ENCODE results near the gene LCE4A. TPM values are rescaled to one million over a fixed set of nuclear protein-coding genes. Genes with fewer than 3 reads are reported as not detected.

LCE4A gene
- total RNA-seq, 4 donors from 2014 or later = not detected

DNA sequence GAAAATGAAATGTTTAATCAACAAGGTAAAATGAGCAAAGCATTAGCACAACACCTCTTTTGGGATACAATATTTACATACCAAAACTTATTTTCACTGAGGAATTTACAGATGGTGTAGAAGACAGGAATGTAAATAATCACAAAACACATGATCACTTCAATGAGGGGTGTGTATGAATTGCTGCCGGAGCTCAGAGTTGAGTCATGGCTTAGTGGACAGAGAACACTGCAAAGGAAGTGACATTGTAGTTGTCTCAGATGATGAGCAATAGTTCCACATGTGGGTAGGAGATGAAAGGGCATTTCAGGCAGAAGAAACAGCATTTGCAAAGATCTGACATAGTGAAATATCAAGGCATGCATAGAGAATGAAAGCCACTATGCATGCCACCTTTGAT lies 44.3 kb downstream of the LCE4A start:
- no peaks in the 10 kb centered on the region for H3K36me3 ChIP-seq
- ATAC-seq (no peak), DNase-seq (no peak)
- no peaks in the 10 kb centered on the region for H3K27me3 ChIP-seq
- TF ChIP-seq POLR2A (IDR thresholded peaks at IDR 0.05) = no peak
- no peak for TF ChIP-seq CTCF (IDR thresholded peaks at IDR 0.05 in 4 of 5, conservative IDR thresholded peaks at IDR 0.05 in 1 of 5)
- intact Hi-C loops (cut with DNase I; ENCODE audit: low total_unique reads) (no loop called here), in situ Hi-C loops (cut with MboI; ENCODE audit: low sequenced_read_pairs in 4 of 4) (no loop called here)
- no peak overlapping the region for H3K27ac ChIP-seq
- no peaks in the 10 kb centered on the region for H3K4me1 ChIP-seq
- no peaks in the 10 kb centered on the region for H3K9me3 ChIP-seq
- H3K4me3 ChIP-seq = no peak overlapping the region

DNA sequence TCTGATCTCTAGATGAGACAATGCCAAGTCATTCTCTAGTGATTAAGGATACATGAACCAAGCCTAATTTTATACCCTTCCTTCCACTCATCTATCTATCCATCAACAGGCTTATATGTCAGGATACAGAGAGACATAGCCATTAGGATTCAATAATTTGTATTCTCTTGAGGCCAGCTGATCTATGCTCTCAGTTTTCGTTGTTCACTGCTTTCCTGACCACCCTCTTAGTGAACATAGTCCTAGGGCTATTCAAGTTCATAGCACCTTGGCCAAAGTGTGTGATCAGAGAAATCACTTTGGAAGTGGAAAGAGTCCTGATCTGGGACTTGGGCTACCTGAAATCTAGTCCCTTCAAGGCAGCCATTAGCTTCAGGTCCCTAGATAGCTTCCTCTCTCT lies 45.6 kb downstream of the LCE4A start:
- Histone ChIP-seq H3K4me3 (no peak overlapping the region), H3K27ac (no peak overlapping the region), H3K36me3 (no peaks in the 10 kb centered on the region), H3K27me3 (no peaks in the 10 kb centered on the region), H3K4me1 (no peaks in the 10 kb centered on the region), H3K9me3 (no peaks in the 10 kb centered on the region)
- intact Hi-C loops (cut with DNase I; ENCODE audit: low total_unique reads) = no loop called here
- DNase-seq (no peak), ATAC-seq (no peak)
- no peak for TF ChIP-seq CTCF (IDR thresholded peaks at IDR 0.05 in 4 of 5, conservative IDR thresholded peaks at IDR 0.05 in 1 of 5)
- TF ChIP-seq POLR2A (IDR thresholded peaks at IDR 0.05) = no peak
- in situ Hi-C loops (cut with MboI; ENCODE audit: low sequenced_read_pairs in 4 of 4) = no loop called here

DNA sequence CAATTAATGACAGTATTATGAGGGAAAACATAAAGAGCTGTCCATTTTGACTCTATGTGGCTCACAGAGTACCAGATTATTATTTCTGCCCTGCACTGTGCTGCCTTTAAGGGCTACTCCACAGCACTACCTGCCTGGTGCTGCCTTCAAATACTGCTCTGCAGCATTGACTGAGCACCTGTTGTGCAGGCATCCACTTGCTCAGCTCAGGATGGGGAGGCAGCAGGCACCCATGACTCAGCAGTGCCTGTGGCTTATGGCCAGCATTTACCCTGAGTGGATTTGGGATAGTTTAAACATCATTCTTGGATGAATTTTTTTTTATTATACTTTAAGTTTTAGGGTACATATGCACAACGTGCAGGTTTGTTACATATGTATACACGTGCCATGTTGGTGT lies 48.9 kb downstream of the LCE4A start:
- no peak for DNase-seq
- Histone ChIP-seq H3K9me3 (no peaks in the 10 kb centered on the region), H3K27me3 (no peaks in the 10 kb centered on the region), H3K36me3 (no peaks in the 10 kb centered on the region), H3K27ac (no peak overlapping the region), H3K4me1 (no peaks in the 10 kb centered on the region), H3K4me3 (no peak overlapping the region)
- TF ChIP-seq POLR2A (IDR thresholded peaks at IDR 0.05) (no peak), CTCF (IDR thresholded peaks at IDR 0.05 in 4 of 5, conservative IDR thresholded peaks at IDR 0.05 in 1 of 5) (no peak)
- in situ Hi-C loops (cut with MboI; ENCODE audit: low sequenced_read_pairs in 4 of 4) = no loop called here
- intact Hi-C loops (cut with DNase I; ENCODE audit: low total_unique reads) = no loop called here
- no peak for ATAC-seq

DNA sequence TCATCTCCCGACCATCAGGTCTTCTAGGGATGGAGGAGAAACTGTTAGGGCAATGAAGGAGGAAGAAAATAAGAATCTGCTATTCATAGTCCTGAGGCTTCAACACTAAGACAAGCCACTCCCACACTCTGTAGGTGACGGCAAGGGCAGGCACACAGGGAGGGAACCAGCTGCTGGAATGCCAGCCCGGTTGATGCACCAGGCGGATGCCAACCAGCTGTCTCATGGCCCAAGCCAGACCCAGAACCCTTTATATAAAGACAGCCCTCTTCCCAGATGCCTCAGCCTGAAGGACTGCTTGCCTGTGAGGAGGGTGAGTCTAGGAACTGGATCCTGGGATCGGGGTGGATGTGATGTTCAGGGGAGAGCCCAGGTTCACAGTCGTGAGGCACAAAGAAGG lies 49.8 kb downstream of the LCE4A start, which contains the start of gene KPRP:
KPRP (plus strand) TSS at position 279 of the 400 bp plus-strand sequence. CDS start 1,564 bp downstream, outside the sequence.
- Histone ChIP-seq H3K27ac (no peak within 1 kb of the TSS), H3K9me3 (no peaks in the 10 kb centered on the region), H3K27me3 (no peaks in the 10 kb centered on the region), H3K4me1 (no peaks in the 10 kb centered on the region), H3K36me3 (no peaks in the 10 kb centered on the region), H3K4me3 (no peak within 1 kb of the TSS)
- ATAC-seq = no peak
- in situ Hi-C loops (cut with MboI; ENCODE audit: low sequenced_read_pairs in 4 of 4) = no loop called here
- intact Hi-C loops (cut with DNase I; ENCODE audit: low total_unique reads) = no loop called here
- no peak for DNase-seq
- TF ChIP-seq POLR2A (IDR thresholded peaks at IDR 0.05) (no peak), CTCF (IDR thresholded peaks at IDR 0.05 in 4 of 5, conservative IDR thresholded peaks at IDR 0.05 in 1 of 5) (no peak)

DNA sequence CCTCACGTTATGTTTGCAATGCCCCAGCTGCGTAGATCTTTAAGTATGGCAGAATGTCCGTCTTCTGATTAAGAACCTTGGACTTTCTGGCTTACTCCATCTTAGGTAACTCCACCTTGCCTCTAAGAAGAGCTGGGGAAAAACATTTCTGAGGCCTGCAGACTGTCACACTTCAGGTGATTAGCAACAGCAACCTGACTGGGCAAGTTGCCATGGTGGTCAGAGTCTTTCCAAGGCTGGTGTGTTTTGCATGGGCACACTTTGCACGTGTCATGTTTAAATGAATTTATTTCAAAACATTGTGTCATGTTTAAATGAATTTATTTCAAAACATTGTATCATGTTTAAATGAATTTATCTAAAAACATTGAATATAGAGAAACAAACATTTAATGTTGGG lies 50.7 kb downstream of the LCE4A start:
- DNase-seq = no peak
- Histone ChIP-seq H3K36me3 (no peaks in the 10 kb centered on the region), H3K27ac (no peak overlapping the region), H3K27me3 (no peaks in the 10 kb centered on the region), H3K4me3 (no peak overlapping the region), H3K4me1 (no peaks in the 10 kb centered on the region), H3K9me3 (no peaks in the 10 kb centered on the region)
- TF ChIP-seq CTCF (IDR thresholded peaks at IDR 0.05 in 4 of 5, conservative IDR thresholded peaks at IDR 0.05 in 1 of 5) (no peak), POLR2A (IDR thresholded peaks at IDR 0.05) (no peak)
- intact Hi-C loops (cut with DNase I; ENCODE audit: low total_unique reads) = no loop called here
- ATAC-seq = no peak
- in situ Hi-C loops (cut with MboI; ENCODE audit: low sequenced_read_pairs in 4 of 4) = no loop called here
